HUDEP-2 (cell line): Measurements from ENCODE around the gene SLC5A10.

ENCODE experiments used
- DNase-seq, 76 experiments: peaks; one replicate each; lab custom pipeline; 2025; ENCODE audit not compliant: unreplicated experiment in 76 of 76; lab: John Stamatoyannopoulos, UW

The SLC5A10 gene

GRCh38 chr17:18963126-18964017 lies 11.4 kb downstream of the SLC5A10 start:
- no peak for DNase-seq

DNA sequence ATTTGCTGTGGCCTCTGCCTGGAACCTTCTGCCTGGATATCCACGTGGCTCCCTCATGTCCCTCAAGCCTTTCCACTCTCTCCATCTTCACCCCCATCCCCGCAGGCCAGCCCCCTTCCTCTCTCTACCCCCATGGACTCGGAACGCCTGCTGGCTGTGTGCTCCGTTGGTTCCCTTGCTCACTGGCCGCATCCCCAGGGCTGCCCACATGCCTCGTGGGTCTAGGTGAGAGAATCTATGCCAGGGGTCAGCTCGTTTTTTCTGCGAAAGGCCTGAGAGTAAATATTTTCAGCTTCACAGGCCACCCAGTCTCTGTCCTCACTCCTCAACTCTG lies 12.0 kb downstream of the SLC5A10 start:
- no peak for DNase-seq

GRCh38 chr17:18964550-18964949 lies 12.6 kb downstream of the SLC5A10 start:
- no peak for DNase-seq

DNA sequence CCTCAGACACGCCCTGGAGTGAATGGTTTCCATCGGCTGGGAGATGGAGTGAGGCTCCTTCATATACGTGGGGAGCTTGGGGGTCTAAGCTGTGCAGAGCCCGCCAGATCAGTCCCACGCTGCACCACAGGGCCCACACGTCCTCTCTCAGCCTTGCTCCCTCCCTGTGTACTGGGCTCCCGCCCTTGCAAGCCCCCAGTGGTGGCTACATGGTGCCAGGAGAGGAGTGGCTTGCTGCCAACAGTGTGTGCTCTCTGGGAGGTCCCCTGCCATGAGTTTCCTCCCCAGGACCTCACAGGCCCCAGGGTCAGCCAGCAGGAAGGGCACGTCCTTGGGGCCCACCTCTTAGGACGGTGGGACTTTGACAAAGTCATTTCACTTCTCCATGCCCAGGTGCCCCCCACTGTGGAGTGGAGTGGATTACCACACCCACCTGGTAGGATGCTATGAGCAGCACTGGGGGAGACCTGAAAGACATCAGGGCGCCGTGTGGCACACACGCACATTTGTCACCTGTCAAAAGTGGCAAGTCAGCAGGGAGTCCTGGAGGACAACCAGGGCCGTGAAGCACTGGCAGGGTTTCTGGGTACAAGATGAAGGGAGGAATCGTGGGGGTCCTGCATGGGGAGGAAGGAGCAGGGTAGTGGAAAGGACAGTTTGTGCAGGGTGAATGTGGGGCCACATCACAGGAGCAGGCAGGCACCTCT lies 13.7 kb downstream of the SLC5A10 start:
- no peak for DNase-seq

GRCh38 chr17:18966831-18967624 lies 15.1 kb downstream of the SLC5A10 start:
- DNase-seq, result no peak

- DNase-seq, result no peak
Measured at GRCh38 chr17:18967916-18968315, 16.0 kb downstream of the SLC5A10 start.

DNA sequence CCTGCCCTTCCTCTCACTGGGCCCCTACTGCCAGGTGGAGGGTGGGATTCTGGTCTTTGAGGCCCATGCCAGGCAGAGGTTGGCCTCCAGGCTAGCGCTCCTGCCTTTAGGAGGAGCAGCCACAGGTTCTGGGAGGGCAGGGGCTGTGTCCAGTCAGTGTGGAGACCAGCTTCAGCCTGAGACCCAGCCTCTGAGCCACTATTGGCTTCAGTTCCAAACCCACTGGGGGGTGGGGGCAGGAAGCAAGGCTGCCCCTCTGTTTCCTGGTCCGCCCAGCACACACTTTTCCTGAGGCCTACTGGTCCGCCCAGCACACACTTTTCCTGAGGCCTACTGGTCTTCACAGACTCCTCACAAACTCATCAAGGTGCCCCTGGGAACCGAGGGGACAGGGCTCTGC lies 16.4 kb downstream of the SLC5A10 start:
- no peak for DNase-seq

DNA sequence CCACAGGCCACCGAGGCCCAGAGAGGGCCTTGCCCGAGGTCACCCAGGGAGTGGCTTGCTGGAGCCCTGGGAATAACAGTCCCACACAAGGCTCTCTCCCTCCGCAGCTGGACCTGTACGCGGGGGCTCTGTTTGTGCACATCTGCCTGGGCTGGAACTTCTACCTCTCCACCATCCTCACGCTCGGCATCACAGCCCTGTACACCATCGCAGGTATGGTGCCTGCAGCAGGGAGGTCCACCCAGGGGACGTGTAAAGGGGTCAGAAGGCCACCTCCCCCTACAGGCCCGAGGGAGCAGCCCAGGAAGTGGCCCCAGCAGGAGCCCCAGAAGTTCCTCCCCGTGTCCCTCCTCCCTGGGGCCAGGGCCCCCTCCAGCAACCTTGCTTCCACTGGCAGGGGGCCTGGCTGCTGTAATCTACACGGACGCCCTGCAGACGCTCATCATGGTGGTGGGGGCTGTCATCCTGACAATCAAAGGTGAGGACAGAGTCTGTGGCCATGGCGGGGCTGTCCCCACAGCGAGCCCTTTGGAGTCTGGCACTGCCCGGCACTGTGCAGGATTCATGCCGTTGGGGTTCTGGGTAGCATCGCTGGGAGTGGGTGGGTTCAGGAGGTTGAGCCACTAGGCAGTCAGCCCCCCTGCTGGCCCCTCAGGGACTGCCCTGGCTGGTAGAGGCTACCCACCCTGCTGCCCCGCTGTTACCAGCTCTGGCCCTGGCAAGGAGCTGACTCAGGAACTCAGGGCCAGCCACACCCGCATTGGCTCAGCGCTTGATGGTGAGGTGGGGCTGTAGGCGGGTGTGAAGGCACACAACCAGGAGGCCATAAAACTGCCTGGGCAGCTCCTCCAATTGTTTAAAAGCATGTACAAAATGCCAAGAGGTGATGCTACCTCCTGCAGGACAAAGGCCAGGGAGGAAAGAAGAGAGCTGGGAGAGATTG lies 17.3 kb downstream of the SLC5A10 start:
- peak in 50 of 76 experiments; percentile 3 to 71 (median 36) for DNase-seq

DNA sequence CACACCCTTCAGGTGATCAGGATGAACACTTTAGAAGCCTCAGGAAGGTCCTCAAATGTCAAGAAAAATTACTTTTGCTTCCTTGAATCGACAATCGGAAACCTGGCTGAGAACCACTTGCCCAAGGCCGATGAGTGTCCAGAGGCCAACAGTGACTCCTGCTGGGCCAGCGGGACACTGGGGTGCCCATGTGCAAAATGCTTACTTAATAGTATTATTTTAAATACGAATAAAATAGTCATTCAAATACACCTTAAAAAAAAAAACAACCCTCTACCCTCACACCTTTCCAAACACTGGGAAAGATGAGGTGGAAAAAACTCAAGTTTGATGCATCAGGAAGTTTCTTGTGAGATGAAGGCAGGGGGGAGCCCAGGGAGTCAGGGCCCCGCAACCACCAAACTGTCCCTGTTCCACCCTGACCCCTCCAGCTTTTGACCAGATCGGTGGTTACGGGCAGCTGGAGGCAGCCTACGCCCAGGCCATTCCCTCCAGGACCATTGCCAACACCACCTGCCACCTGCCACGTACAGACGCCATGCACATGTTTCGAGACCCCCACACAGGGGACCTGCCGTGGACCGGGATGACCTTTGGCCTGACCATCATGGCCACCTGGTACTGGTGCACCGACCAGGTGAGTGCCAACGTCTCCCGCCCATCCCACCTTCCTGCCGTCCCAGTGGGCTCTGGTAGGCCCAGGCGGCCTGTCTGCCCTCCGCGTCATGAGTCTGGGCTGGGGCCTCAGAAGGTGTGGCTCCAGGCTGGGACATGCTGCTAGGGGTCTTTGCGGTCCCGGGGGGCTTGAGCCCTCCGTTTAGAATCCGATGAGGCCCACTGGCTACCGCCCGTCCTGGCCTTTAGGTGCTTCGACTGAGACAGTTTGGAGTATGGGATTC lies 18.9 kb downstream of the SLC5A10 start:
- no peak for DNase-seq

DNA sequence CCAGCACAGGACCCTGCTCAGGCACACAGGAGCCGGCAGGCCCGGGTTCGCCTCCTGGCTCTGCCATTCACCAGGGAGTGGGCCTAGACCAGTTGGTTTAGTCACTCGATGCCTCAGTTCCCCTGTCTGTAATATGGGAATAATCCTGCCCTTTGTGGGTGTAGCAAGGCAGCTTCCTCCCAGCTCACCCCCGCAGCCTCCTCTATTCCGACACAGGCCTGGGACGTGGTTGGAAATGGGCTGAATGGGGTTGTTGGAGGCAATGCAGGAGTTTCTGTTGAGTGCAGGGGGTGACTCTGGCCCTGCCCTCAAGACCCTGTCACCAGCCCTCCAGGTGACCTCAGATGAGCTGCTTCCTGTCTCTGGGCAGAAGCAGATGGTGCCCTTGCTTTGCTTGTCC lies 19.8 kb downstream of the SLC5A10 start:
- no peak for DNase-seq

GRCh38 chr17:18974407-18975149 lies 22.6 kb downstream of the SLC5A10 start:
- no peak for DNase-seq

GRCh38 chr17:18975597-18975996 lies 23.6 kb downstream of the SLC5A10 start:
- no peak for DNase-seq

DNA sequence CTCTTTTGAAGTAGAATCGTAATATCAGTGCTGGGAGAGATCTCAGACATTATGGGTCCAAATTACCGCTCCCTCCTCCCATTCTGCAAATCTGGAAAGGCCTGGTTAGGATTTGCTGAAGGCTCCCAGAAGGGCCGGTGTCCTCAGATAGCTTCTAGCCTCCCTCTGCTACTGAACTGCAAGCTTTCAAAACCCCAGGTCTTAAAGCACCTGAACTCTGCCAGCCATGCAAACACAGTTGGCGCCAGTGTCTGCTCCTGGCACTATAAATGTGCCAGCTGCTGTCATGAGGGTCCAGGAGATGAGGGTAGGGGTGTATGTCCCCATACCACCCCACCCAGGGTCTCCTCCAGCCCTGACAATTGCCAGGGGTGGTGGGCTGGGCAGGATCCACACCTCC lies 24.2 kb downstream of the SLC5A10 start:
- DNase-seq, result no peak

- no peak for DNase-seq
Measured at GRCh38 chr17:18977021-18977420, 25.1 kb downstream of the SLC5A10 start.

- no peak for DNase-seq
Measured at GRCh38 chr17:18977646-18978045, 25.7 kb downstream of the SLC5A10 start.

- DNase-seq, result no peak
Measured at GRCh38 chr17:18978050-18978449, 26.1 kb downstream of the SLC5A10 start.

GRCh38 chr17:18978655-18979054 lies 26.7 kb downstream of the SLC5A10 start:
- DNase-seq, result no peak

DNA sequence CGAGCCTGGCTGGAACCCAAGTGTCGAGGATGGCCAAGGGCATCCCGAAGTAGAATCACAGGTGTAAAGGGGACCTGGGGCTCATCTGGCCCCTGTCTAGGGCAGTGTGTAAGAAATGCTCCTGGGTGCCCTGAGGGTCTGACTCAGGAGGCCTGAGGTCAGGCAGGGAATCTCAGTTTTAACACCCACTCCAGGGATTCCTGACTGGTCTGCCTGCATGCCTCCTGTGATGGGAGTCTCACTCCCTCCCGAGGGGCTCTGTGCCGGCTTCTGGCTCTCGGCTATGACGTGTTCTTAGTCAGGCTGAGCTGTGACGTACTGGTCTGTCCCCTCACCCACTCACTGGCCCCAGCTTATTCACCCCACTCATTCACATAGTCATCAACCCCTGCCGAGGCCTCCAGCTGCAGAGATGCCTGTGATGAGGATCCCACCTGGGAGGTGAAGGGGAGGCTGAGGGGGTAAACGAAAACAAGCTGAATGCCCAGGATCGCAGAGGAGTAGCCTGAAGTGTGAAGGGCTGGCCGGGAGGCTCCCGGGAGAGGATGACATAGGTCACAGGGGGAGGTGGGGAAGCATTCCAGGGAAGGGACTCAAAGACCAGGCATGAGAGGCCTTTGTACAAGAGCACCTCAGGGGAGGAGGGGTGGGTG lies 28.8 kb downstream of the SLC5A10 start:
- no peak for DNase-seq
